Measurements from ENCODE around the gene DDX56. TPM values are rescaled to one million over a fixed set of nuclear protein-coding genes. Genes with fewer than 3 reads are reported as not detected.

DDX56 gene
- total and polyA plus RNA-seq, 2 of the 4 experiments (the other 2 are of a cell fraction): 59.4 to 67.7 TPM

- H4K8ac ChIP-seq (ENCODE audit: low read depth in 2 of 2, low read length in 2 of 2): no peak overlapping the region
- no peak overlapping the region for H3K4me2 ChIP-seq (ENCODE audit: low read depth, low read length)
- H2BK15ac ChIP-seq (ENCODE audit: low read depth, low read length): no peak overlapping the region
- dilution Hi-C loops (cut with HindIII; ENCODE audit: low sequenced_read_pairs, unreplicated experiment): no loop called here
- no peak overlapping the region for H4K91ac ChIP-seq (ENCODE audit: insufficient read depth, low read depth, low read length)
- intact Hi-C loops (cut with micrococcal nuclease): no loop called here
- H2BK120ac ChIP-seq (ENCODE audit: low read depth, low read length): no peak overlapping the region
- ChIA-PET CTCF (interaction anchor here (0.6 to 1.5 kb wide), 4 partner anchors 15 to 30 kb away, joined by 3 to 4 read pairs (median 4); no protein-coding TSS in a partner anchor), POLR2A (ENCODE audit: unreplicated experiment) (no interaction called here)
- no peaks in the 10 kb centered on the region for H3K36me3 ChIP-seq (ENCODE audit: control insufficient read depth, insufficient read depth, low read length)
- H3K4ac ChIP-seq (ENCODE audit: low read depth, low read length): no peak overlapping the region
- H3K14ac ChIP-seq (replicated peaks; ENCODE audit: low read depth, low read length): no peak overlapping the region
- DNase-seq (no peak), ATAC-seq (ENCODE audit: low read depth) (no peak)
- no peak overlapping the region for H4K5ac ChIP-seq (ENCODE audit: low read depth, low read length)
- no peak overlapping the region for H2BK20ac ChIP-seq (ENCODE audit: low read depth, low read length)
- H2BK5ac ChIP-seq (ENCODE audit: low read depth, low read length, poor library complexity, severe bottlenecking): no peak overlapping the region
- no peaks in the 10 kb centered on the region for H3K79me1 ChIP-seq (ENCODE audit: low read depth in 1 of 2, low read length in 2 of 2)
- peaks cover 19% of the 10 kb centered on the region for H3K9me1 ChIP-seq (ENCODE audit: insufficient read depth, low read length)
- no peak overlapping the region for H3K9ac ChIP-seq (ENCODE audit: low read depth, low read length)
- BruUV-seq (replicated peaks): no TSS peak
- no peak overlapping the region for H2AK5ac ChIP-seq (ENCODE audit: low read depth, low read length)
- no peak overlapping the region for H3K56ac ChIP-seq (ENCODE audit: extremely low read depth, insufficient read depth, low read length)
- H3K4me1 ChIP-seq (ENCODE audit: control insufficient read depth, insufficient read depth, low read length): peaks cover 16% of the 10 kb centered on the region
- no peak overlapping the region for H3K27ac ChIP-seq (ENCODE audit: insufficient read depth, low read length)
- H3K4me3 ChIP-seq (ENCODE audit: insufficient read depth, low read depth, low read length): no peak overlapping the region
- no peaks in the 10 kb centered on the region for H3K9me3 ChIP-seq (ENCODE audit: control insufficient read depth, insufficient read depth, low read length)
- in situ Hi-C loops (cut with MboI; ENCODE audit: low sequenced_read_pairs): no loop called here
- TF ChIP-seq RCOR1 (IDR thresholded peaks at IDR 0.05; ENCODE audit: insufficient replicate concordance, low read length): no peak
- TF ChIP-seq MAZ (IDR thresholded peaks at IDR 0.05; ENCODE audit: borderline replicate concordance, low read depth, low read length): no peak
- no peak for TF ChIP-seq USF2 (IDR thresholded peaks at IDR 0.05; ENCODE audit: low read depth, low read length)
- TF ChIP-seq CEBPB (IDR thresholded peaks at IDR 0.05; ENCODE audit: low read depth, low read length): no peak
- no peak for TF ChIP-seq POLR2A (IDR thresholded peaks at IDR 0.05; ENCODE audit: low read depth, low read length)
- no peak for TF ChIP-seq CTCF (conservative IDR thresholded peaks at IDR 0.05; ENCODE audit: low read depth, low read length)
- TF ChIP-seq RAD21 (IDR thresholded peaks at IDR 0.05; ENCODE audit: low read length): no peak
- TF ChIP-seq NFE2L2 (IDR thresholded peaks at IDR 0.05; ENCODE audit: low read depth, low read length): no peak
- TF ChIP-seq FOS (IDR thresholded peaks at IDR 0.05; ENCODE audit: low read depth, low read length): no peak
- TF ChIP-seq CHD1 (IDR thresholded peaks at IDR 0.05; ENCODE audit: low read depth, low read length): no peak
- no peak for TF ChIP-seq MXI1 (IDR thresholded peaks at IDR 0.05; ENCODE audit: borderline replicate concordance, low read depth, low read length)
- no peak for TF ChIP-seq SMC3 (IDR thresholded peaks at IDR 0.05; ENCODE audit: low read depth, low read length)
- no peak for TF ChIP-seq BHLHE40 (IDR thresholded peaks at IDR 0.05; ENCODE audit: low read depth, low read length)
- TF ChIP-seq RFX5 (IDR thresholded peaks at IDR 0.05; ENCODE audit: low read depth, low read length): no peak
- no peak for TF ChIP-seq MAFK (IDR thresholded peaks at IDR 0.05; ENCODE audit: low read depth, low read length)
- H2AFZ ChIP-seq (replicated peaks; ENCODE audit: low read length, poor library complexity): no peak overlapping the region
- H2AK9ac ChIP-seq (replicated peaks; ENCODE audit: low read depth, low read length, poor library complexity): no peak overlapping the region
- no peaks in the 10 kb centered on the region for H3K27me3 ChIP-seq (ENCODE audit: control insufficient read depth, insufficient read depth, low read length)
- no peak overlapping the region for H3K18ac ChIP-seq (ENCODE audit: low read depth, low read length)
- no peak overlapping the region for H3K23ac ChIP-seq (ENCODE audit: low read depth, low read length)
- no peaks in the 10 kb centered on the region for H4K20me1 ChIP-seq (ENCODE audit: insufficient read depth, low read length)
- WGBS, 2 experiments (ENCODE audit: extremely low coverage in 2 of 2, insufficient read length in 1 of 2): 95% methylated on average over 6 of the region's 8 CpGs; no CpG with 5 or more reads in 1 of the 2 experiments
These were observed 38.2 kb downstream of the DDX56 start for GRCh38 chr7:44535348-44536064.
